HG03095 (cell line): Measurements from ENCODE around the gene LAMB1.
"Not testable (repeated sequence)": the region's sequence is repeated elsewhere in the genome, so short reads cannot be mapped to it uniquely, and the experiment has no call there.

Experiments
- ATAC-seq: cut with Tn5 transposase; IDR thresholded peaks from one replicate; pipeline ENCODE4 v1.9.1; 2021; ENCODE audit warnings: moderate library complexity; ENCODE audit not compliant: unreplicated experiment

The LAMB1 gene

GRCh38 chr7:108002726-108003598 lies at the start of gene LAMB1:
LAMB1 (minus strand) TSS chr7:108003161; CDS start chr7:108002885, 276 bp downstream.
- ATAC-seq, result no peak

DNA sequence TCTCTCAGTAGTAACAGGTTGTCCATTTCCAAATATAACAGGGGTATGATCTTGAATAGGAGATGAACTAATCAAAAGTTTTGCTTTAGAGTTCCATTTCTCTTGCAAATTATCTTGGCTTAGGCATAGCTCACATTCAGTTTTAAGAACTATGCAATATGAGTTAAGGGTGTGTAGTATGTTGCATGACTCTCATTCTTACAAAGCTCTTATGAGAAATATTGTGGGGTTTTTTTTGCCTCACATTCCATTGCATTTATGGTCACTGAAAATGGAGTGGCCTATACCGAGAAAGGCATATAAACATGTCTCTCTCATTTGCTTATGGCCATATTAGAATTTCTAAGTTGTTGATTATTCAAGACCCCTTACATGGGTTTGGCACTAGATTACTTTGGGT lies 48.5 kb upstream of the LAMB1 start:
- ATAC-seq, result no peak

DNA sequence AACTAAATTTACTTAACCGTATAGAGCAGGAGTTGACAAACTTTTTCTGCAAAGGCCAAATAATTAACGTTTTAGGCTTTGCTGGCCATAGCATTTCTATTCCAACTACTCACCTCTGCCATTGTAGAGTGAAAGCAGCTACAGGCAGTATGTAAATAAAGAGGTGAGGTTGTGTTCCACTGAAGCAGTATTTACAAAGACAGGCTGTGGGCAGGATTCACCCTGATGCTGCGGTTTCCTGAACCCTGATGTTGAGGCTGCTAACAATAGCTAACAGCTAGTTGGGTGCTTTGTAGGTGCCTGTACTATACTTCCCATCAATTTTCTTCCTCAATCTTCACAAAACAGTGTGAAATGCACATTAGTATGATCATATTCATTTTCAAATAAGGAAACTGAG lies 47.0 kb upstream of the LAMB1 start:
- no peak for ATAC-seq

DNA sequence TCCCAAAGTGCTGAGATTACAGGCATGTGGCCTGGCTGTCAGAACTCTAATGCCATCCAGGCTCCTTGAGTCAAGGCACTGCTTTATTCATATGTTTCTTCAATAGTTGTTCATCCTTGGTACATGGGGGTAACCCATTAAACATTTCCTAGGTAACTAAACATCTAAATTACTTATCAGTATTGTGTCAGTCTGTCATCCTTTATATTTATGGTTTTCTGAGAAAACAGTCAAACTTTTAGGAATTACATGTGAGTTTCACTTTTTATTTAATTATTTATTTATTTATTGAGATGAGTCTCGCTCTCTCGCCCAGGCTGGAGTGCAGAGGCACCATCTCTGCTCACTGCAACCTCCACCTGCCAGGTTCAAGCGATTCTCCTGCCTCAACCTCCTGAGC lies 45.5 kb upstream of the LAMB1 start:
- ATAC-seq, result no peak

GRCh38 chr7:108046952-108047506 lies 44.1 kb upstream of the LAMB1 start:
- ATAC-seq, result no peak

DNA sequence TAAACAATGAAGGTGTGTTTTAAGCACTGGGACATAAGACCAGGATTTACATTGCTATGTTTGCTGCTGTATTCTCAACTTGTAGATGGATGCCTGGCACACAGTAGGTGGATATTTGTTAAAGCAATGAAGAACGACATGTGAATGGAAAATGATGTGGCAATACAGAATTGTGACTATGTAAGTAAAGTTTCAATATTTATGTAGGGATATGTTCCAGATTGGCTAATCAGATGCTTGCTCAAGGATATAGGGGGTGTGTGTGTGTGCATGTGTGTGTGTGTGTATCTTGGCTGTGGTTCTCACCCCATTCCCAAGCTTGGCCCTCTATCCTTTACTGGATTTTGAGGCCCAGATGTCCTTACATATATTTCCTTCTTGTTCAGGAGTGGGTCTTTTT lies 42.7 kb upstream of the LAMB1 start:
- no peak for ATAC-seq

DNA sequence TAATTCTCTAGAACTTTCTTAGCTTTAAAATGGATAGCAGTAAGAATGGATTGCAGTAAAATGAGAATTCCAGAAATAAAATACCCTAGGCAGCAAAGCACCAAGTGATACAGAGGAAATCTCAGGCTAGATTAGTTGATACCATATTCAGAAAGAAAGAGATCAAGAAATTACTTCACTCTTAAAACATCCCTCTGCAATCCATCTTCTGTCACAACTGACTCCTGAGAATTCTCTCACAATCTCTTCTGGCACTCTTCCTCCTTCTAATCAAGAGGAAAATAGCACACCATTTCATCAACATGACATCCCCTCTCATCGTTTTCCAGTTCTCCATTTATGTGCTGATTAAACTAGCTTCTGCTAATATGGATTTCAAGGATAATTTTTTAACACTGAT lies 42.2 kb upstream of the LAMB1 start:
- ATAC-seq, result no peak

- no peak for ATAC-seq
These were observed 41.4 kb upstream of the LAMB1 start for GRCh38 chr7:108044345-108044744.

- ATAC-seq, result no peak
These were observed 36.0 kb upstream of the LAMB1 start for GRCh38 chr7:108038986-108039385.

GRCh38 chr7:108037741-108038140 lies 34.8 kb upstream of the LAMB1 start:
- ATAC-seq, result no peak

DNA sequence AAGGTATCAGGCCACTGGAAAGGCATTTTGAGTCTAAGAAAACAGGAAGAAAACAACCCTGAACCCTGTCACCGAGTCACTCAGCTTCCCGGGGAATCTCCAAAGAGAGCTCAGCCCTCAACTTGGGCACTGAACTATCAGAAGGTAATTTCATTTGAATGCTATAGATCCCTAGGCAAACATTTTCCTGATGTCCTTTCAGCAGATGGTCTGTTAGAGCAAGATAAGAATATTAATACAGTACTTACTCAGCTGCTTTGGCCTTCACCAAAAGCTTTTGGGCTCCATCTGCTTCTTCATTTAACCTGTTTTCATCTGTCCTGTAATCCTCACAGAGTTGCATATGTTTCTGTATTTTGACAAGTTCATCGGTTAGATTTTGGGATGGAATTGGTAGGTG lies 34.2 kb upstream of the LAMB1 start:
- no peak for ATAC-seq

DNA sequence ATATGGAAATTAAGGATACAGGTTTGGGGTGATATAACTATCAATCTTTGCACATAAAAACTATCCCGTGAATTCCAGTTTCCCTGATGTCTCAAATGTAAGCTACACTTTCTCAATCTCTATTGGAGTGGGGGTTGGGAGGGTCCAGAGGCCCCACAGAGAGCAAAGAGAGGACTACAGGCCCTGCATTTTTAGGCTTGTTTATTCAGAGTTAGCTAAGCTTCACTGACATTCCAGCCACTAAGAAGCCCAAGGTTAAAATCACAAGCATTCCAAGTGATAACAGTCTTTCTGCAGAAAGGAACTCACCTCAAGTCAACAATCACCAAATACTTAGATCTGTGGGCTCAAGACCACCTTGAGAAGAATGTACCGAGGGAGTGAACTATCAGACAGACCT lies 31.6 kb upstream of the LAMB1 start:
- no peak for ATAC-seq

- no peak for ATAC-seq
These were observed 31.0 kb upstream of the LAMB1 start for GRCh38 chr7:108033776-108034497.

DNA sequence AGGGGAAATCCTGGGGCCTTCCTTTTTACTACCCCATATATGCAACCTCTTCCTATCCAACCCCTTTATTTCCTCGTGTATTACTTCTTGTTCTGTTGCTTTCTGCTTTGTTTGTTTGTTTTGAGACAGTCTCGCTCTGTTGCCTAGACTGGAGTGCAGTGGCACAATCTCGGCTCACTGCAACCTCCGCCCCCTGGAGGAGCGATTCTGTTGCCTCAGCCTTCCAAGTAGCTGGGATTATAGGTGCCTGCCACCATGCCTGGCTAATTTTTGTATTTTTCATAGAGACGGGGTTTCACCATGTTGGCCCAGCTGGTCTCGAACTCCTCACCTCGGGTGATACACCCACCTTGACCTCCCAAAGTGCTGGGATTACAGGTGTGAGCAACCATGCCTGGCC lies 30.3 kb upstream of the LAMB1 start:
- ATAC-seq, result not testable (repeated sequence)

DNA sequence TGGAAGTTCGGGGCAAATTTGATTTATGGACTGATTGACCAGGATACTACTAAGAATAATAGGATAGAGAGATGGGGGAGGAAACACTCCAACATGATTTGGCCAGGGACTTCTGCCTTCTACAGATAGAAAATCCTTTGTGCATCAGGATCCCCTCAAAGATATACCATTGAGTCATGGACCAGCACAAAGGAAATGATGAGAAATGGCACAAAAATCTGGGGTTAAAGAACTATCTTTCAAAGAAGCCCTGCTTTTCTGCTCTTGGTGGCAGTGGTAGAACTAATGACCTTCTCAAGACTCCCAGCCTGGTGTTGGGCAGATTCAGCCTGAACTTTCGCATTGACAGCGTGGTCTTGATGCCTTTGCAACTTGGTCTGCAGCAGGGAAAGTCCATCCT lies 27.6 kb upstream of the LAMB1 start:
- no peak for ATAC-seq

GRCh38 chr7:108029034-108029433 lies 26.1 kb upstream of the LAMB1 start:
- no peak for ATAC-seq

GRCh38 chr7:108028111-108028510 lies 25.1 kb upstream of the LAMB1 start:
- ATAC-seq, result no peak

GRCh38 chr7:108027239-108027638 lies 24.3 kb upstream of the LAMB1 start:
- ATAC-seq, result no peak

DNA sequence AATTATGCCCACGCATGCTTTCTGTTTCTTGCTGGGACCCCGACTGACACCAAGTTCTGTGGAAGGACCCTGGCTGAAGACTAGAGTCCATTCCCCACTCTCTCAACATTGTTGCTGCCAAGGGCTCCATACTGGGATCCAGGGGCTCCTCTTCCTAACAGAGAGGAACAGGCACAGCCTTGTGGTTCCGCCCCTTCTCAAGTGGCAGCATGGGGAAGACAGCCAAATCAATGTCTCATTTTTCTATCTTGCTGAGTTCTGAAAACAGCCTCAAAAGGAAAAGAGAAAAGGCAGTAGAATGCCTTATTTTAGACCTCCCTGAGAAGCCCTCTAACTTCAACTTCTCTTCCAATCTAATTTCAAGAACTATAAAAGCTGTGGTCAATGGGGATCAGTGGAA lies 23.7 kb upstream of the LAMB1 start:
- ATAC-seq, result no peak

DNA sequence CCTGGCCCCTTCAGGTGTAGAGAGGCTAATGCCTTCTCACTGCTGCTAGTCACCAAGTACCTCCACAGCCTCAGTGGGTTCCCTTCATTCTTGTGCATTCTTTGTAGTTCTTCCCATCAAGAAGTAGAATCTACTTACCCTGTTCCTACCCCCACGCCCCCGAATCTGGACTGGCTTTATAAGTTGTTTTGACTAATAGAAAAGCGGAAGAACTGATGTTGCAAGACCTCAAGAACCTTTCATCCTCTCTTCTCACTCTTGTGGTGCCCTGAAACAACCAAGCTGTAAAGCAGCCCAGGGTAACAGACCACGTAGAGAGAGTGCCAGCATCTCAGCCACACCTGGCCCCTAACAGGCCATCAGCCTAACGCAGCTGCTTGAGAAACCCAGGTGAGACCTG lies 23.2 kb upstream of the LAMB1 start:
- no peak for ATAC-seq

- ATAC-seq, result no peak
These were observed 21.6 kb upstream of the LAMB1 start for GRCh38 chr7:108024538-108024937.

DNA sequence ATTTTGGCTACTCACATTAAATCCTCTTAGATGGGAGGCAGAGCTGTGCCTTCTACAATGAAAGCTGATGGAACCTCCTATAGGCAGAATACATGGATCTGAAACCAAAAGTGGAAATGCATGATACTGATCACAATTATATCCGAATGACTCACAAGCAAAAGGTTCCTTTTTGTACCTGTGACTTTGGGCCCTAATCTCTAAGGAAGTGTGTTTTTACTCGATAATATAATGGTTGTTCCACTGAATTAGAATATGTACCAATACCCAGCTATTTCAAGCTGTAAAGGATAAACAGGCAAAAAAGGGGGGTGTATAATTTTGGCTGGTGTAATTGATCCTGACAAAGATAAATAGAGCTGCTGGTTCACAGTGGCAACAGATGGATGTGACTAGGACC lies 17.6 kb upstream of the LAMB1 start:
- no peak for ATAC-seq
